SH-SY5Y (cell line): ENCODE data around the gene CDK3.

Experiments
- GATA2 ChIP-seq: IDR thresholded peaks from 2 replicates; pipeline ENCODE4 v1.6.1; 2011; ENCODE audit warnings: mild to moderate bottlenecking, low read depth, low read length
- GATA3 ChIP-seq: IDR thresholded peaks from 2 replicates; pipeline ENCODE4 v1.6.1; 2011; ENCODE audit warnings: low read depth, mild to moderate bottlenecking, low read length, moderate library complexity

DNA sequence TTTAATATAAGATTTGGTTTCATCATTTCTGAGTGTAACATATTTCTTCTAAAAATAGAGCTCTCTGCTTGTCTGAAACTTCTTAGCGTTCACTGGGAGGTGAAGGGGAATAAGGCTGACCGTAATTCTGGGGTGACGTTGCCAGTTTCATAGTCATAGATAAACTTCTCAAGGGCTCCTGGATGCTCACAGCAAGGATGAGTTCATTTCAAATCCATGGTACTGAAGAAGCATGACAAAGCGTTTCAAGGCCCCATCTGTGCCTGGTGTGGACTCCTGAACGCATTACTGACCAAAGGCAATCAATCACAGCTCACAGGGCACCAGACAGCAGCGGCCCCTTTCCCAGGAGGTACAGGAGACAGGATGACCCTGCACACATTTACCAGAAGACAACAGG is 38.5 kb downstream of the CDK3 start:
- TF ChIP-seq GATA3 (no peak), GATA2 (no peak)
